GM20431 (cell line): Measurements from ENCODE around the gene ERC1.

ENCODE experiments used
- in situ Hi-C: fragments of 300-500 bp; cut with MseI, MboI; formaldehyde crosslinking; loops from one replicate; pipeline ENCODE4 v1.15.0; 2020; ENCODE audit warnings: low sequenced_read_pairs; ENCODE audit not compliant: unreplicated experiment

ERC1 gene

DNA sequence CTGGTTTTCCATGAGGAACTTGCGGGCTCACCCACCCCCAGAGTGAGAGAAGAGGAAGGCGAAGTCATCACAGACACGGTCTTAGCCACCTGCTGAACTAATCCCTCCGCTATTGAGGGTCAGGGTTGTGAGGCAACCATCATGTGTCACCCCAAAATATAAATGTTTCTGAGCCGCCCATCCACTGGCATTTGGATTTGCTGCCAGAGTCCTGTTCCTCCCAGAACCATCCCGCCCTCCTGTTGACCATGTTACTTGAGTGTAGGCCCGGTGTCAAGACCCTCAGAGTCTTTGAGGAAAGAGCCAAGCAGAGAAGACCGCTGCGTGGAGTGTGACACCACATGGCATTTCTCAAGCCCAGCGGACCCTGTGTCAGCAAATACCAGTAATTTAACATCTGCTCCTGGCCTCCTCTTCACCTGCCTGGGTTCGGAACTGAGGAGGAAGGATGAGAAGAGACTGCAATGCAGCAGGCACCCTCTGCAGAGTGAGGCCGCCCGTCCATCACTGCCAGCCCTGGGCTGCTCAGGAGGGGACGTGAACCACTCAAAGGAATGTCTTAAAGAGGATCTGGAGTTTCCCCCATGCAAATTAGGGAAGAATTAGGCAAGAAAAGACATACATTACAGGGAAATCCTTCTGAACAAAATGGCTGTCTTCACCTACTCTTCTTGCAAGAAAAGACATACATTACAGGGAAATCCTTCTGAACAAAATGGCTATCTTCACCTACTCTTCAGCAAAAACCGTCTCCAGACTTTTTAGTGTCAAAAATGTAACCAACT, 502.9 kb downstream of the ERC1 start:
- in situ Hi-C loops = no loop called here

DNA sequence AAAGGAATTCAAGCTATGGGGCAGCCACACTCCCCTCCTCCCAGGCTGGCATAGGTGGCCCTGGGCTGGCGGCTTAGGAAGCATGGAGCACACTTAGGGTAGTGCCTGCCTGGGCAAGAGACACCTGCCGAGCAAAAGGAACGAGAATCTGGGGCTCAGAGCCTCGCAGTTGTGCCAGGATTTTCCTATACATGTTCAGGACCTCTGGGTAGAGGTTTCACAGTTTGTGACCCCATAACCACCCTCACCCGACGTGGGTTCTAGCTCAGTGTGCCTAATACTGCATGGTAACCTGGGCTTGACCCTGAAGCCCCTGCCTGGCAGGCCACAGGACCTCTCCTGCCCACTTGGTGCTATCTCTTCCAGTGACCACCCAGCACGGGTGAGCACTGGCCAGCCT, 503.8 kb downstream of the ERC1 start:
- in situ Hi-C loops = no loop called here

DNA sequence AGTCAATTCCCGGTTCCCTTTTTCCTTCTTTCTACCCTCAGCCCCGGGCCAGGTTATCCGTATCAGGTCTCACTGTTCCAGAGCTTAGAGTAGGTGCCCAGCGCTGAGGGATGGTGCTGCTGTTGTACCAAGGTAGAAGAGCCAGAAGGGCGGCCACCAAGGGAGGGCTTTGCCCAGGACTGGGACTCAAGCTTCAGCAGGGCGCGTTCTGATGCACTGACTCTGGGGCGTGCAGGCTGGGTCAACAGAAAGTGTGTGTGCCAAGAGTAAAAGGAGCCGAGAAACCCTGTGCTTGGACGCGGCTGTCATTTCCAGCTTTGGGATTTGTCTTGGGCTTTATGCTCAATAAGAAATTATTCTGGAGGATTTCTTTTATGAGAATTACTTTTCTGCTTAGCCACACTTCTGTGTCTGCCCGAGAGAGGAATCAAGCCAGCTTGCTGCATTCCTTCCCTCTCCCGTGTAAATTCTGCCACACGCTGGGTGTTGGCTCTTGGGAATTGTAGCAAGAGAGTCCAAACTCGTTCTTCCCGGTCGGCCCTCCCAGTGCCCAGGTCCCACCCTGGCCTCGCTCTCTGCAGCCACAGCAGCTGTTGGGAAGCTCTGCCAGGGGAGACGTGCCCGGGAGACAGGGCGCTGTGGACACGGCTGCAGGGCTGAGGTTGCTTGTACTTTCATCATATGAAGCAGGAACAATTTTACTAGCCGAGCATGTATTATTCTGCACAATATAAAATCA, 505.3 kb downstream of the ERC1 start:
- in situ Hi-C loops = no loop called here

DNA sequence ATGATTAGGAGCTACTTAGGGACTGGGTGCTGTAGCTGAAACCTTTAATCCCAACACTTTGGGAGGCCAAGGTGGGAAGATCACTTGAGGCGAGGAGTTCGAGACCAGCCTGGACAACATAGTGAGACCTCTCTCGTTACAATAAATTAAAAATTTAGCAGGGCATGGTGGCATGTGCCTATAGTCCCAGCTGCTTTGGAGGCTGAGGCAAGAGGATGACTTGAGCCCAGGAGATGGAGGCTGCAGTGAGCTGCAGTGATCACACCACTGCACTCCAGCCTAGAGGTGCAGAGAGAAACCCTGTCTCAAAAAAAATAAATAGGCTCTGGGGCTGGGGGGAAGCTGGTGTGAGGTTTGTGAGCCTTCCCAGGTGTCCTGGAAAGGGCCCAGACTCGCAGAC, 506.1 kb downstream of the ERC1 start:
- in situ Hi-C loops = no loop called here

DNA sequence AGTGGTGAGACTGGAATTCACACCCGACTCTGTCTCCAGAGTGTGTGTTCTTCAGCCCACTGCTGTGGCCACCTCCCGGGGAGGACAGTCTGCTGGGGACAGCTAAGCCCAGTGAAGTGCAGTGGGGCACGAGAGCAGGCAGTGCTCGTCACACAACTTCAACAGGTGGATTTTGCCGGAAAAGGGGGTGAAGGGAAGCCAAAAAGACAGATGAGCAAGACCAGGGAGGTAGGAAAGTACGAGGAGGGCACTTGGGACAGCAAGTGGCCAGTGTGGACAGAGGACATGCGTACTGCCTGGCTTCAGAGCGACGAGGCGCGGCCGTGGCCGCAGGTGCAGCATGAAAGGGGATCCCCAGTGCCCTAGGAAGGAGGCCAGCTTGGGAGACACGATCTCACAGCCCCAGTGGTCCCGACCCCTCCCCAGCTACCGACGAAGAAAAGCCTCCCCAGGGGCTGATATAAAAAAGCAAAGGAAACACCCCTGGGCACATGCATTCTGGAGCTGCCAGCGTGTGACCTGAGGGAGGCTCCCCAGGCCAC, 507.2 kb downstream of the ERC1 start:
- in situ Hi-C loops = no loop called here

DNA sequence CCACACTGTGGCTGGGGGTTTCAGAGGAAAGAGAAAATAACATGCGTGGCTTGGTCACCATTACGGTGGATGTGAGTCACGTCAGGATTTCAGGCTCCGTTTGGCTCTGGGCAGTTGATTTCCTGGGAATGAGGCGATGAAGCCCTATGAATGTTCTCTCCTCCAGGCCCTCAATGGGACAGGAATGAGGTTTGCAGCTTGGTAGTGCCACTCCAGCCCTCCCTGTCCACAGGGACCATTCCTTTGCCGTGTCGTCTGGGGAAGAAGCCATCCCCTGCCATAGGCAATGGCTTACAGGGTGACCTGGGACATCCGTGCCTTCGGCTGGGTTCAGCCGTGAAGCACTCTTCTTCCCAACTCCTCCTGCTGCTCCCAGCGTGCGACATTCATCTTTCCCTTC, 508.3 kb downstream of the ERC1 start:
- in situ Hi-C loops = no loop called here

DNA sequence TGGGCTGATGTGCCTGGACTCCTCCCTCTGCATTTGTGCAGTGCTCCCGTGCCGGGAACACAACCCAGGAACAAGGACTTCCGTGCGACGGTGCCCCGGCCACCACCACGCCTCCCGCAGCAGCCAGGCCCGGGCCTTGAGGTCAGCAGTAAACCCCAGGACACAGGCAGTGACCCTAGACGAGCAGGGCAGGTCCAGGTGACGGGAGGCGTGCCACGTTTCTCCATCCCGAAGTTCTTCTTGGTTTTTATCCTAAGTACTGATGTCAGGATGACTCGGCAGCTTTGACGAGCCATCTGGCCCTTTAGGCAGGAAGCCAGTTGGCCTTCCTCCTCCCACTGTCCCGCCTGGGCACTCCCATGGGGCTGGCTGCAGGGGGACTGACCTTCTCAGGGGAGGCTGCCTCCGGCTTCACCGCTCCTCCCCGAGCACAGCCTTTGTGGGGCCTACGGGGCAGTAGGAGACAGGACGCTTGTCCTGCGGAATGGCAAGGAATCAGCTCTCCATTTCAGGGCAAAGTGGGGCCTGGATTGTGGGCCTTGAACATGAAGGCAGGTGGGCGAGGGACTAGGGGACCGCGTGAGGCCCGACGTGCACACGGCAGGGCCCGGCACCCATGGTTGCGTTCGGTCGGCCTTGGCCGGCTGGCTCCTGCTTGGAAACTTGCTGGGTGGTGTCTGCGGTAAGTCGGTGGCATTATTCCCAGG, 509.2 kb downstream of the ERC1 start:
- in situ Hi-C loops = no loop called here

DNA sequence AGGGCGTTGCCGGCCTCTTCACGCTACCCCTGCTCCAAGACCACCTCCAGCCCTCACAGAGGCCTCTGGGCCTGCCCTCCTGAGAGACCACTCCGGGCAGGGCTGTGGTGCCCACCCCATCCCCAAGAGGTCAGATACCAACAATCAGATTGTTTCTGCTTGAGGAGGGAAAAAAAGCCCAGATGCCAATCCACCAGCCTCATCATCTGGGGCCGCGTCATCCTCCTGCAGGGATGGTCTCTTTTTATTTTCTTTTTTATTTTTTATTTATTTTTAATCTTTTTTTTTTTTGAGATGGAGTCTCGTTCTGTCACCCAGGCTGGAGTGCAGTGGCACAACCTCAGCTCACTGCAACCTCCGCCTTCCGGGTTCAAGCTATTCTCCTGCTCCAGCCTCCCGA, 510.0 kb downstream of the ERC1 start:
- in situ Hi-C loops = no loop called here

DNA sequence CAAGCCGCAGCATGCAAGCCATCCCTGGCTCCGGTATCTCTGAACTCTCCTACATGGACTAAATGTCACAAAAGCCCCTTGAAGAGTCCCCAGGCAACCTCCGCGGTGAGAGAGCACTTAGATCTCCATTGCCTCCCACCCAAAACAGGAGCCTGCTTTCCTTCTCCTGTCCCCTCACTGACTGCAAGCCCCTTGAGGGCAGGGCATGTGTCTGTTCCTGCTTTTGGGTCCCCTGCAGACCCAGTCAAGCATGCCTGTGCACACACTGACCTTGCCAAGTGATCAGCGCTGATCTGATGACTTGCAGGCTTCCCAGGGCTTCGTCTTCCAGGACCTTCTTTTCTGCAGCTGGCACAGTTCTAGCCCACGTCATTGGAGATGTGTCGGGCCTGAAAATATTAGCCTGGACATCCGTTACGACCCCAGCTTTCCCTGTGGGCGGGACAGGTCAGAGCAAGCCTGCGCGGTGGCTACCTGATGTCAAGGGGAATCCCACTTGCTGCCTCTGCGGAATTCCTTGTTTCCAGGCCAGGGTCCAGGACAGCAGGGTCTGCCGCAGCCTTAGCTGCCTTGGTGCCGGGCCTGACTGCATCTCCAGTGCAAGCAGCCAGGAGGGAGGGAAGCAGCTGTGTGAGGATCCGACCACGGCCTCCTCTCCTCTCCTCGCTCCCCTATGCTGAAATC, 510.8 kb downstream of the ERC1 start:
- in situ Hi-C loops = no loop called here

DNA sequence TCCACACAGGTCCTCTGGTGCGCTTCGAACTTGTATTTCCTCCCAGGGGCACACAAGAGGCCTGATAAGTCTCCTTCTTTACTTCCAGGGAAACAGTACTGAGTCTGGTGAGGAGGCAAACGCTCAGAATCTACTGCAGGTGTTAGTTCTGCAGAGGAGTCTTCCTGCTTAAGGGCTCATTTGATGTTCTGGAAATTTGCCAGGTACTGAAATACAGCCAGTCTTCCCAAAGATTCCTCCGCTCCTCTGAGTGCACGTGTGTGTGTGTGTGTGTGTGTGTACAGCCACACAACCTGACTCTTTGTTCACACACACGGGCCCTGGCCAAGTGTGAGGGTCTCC, 511.3 kb downstream of the ERC1 start:
- in situ Hi-C loops = no loop called here

DNA sequence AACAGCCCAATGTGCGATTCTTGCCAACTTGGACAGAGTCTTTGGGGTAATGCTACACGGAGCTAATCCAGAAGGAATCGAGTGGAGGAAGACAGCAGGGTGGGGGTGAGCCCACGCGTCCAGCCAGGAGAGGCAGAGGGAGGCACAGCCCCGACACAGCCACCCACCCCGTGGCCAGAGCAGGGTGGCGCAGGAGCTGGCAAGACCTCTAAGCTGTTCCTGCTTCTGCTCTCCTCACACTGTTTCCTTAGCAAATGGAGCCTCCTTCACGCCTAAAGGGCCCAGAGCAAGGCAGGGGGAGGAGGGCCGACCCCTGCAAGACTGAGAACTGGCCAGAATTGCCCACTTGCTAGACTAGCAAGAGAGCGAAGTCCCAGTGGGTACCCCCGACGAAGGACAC, 511.8 kb downstream of the ERC1 start:
- in situ Hi-C loops = no loop called here

DNA sequence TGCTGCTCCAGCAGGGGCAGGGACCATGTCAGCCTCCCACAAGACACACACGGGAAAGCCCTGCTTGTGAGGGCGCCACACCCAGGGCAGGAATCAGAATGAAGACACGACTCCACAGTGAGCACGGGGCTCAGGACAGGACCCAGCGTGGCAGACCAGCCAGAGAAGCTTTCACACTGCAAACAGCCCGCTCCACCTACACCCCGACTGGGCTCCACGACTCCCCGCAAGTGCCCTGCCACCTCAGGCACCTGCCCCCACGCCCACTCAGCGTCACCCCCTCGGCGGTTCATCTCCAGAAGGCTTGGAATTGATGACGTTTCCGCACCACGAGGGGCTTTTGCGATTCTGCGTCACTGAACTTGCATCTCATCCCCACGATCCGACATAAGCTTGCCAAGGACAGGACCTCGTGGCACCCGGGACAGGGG, 512.3 kb downstream of the ERC1 start:
- in situ Hi-C loops = no loop called here

DNA sequence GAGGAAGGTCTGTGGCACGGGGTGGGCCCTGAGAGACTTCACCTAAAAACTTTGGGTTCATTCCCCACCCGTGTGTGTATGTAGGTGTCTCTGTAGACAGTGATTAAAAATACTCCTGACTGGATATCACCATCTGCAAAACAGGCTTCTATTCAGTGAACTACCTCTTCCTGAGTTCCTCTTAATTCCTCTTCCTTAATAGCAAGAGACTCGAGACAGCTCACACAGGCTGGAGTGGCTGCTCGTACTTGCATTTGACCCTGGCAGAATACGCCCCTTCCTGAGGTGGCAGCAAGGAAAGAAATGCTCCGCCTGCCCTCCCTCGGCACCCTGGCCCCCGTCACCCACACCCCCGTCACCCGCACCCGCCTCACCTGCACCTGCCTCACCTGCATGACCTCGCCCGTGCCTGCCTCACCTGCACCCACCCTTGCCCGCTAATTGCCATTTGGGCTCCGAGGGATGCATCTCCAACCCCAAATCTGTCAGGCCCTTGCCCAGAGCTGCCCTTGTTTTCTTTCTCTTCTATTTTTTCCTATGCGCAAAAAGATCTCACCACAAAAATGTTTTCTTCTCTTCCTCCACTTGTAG, 513.4 kb downstream of the ERC1 start:
- in situ Hi-C loops = no loop called here

DNA sequence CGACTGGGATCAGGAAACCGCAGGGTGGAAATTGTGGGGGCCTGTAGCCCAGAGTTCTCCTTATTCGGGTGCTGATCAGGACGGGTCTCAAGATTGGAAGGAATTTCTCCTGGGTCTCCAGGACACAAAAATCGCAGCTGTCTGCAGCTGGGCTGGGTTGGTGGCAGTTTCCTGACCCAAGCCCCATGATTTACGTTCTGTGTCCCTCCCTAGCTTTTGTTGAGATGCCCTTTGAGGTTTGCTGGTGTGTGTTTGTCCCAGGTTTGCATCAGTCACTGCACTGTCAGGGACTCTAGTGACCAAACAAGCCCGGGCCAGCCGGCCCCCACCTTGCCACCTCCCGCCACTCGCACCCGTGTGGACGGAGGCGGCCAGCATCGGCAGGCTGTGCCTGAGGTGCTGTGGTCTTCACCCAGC, 513.9 kb downstream of the ERC1 start:
- in situ Hi-C loops = no loop called here

DNA sequence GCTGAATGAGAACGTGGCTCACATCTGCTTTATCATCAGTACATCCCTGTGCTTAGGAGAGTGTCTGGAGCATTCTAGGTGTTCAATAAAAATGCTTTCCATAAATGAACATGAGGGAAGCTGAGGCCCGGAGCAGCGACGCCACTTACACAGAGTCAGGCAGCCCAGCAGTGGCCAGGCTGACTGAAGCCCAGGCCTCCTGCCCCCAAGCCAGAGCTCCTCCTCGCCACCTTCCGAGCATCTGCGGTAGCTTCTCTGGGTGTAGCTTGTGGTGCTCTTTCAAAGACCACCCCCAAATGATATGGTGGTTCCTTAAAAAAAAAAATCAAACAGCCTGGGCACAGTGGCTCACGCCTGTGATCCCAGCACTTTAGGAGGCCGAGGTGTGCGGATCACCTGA, 514.6 kb downstream of the ERC1 start:
- in situ Hi-C loops = no loop called here

DNA sequence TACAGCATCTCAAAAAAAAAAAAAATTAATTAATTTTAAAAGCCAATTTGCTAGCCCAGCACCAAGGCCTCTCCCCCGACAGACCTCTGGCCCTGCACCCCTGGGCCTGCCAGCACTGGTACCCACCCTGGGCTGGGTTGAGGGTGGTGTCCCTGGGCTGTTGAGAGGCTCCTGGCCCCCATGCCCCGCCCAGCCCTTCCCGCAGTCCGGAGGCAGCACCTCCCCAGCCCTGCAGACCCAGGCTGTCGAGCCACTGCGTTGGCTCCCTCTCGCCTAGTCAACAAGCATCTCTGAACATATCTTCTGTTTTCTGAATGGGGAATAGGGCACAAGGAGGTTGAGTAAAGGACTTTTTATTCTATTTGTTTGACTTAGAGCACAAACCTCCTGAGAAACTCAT, 516.3 kb downstream of the ERC1 start:
- in situ Hi-C loops = no loop called here

DNA sequence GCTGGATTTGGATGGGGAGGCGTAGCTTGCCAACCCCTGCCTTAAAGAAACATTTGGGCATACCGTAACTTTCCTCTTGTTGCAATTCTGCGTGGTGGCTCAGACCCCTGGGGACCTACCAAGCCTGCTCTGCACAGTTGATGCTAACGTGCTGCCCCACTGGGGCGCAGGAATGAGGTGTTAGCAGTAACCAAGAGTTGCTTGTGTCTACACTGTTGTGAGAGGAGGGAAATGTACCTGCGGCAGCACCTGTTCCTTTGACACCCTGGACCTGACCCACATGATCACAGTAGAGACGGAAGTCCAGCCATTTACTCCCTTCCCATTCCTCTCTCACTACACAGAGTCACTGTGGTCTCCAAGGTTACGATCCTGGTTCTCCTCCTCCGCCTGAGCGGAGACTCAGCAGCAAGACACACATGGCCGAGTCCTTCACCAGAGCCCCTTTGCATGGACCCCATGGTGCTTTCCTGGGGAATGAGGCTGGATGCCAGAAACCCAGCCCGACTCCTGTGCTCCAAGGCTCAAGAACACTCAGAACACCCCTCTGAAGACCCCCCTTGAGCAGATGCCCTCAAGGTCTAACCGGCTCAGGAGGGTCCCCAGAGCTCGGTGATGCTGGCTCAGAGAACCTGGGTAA, 518.5 kb downstream of the ERC1 start:
- in situ Hi-C loops = no loop called here

DNA sequence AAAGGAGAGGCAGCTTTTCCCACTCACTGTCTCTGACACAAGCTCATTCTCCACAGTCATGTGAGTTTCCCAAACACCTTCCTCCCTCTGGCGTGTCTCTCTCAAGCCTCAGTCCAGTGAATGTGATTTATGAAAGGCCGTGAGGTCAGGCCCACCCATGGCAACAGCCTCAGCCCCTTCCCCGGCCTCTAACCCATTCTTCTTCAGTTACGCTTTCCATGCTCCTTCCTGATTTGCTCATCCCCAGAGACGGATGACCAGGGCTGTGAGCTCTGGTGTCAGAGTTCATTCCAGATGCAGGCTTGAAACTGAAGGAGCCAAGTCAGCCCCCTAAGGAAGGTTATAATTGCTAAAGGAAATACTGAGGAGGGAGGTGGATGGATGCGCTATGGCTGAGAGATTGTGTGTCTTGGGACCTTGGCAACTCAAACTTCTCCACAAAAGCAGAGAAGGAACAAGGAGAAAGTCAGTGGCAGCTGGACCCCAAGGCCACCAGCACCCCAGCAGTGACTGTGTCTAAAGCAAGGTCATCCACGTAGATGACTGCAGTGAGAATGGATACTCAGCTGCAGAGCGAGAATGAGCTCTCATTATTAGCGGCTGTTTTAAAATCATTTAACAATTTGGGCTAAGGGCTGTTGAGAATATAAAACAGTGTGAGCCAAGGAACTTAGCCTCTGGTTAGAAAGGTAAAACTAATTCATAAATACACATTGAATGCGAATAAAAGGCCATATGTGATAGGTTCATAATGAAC, 519.2 kb downstream of the ERC1 start:
- in situ Hi-C loops = no loop called here

DNA sequence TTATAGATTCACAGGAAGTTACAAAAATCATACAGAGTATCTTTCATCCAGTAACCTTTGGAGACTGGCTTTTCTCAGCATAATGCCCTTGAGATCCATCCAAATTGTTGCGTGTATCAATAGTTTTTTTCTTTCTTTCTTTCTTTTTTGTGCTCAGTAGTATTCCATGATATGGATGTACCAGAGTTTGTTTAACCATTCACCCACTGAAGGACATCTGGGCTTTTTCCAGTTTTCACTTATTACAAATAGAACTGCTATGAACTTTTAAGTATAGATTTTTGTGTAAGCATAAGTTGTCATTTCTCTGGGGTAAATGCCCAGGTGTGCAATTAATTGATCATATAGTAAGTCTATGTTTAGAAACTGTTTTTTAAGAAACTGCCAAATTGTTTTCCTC, 524.0 kb downstream of the ERC1 start:
- in situ Hi-C loops = no loop called here
